SK-N-SH (cell line): ENCODE data around the gene PDIA6. TPM values are rescaled to one million over a fixed set of nuclear protein-coding genes. Genes with fewer than 3 reads are reported as not detected.

Experiments
- CTCF ChIA-PET: fragments of 300-600, 350-600 bp; formaldehyde crosslinking; extraction: SDS; loops from one replicate; lab custom pipeline; 2021; lab: Yijun Ruan, JAX
- POLR2A ChIA-PET: fragments of 350-600 bp; sonication (Branson Sonifier 250); formaldehyde crosslinking; extraction: SDS; loops from one replicate; lab custom pipeline; 2020; ENCODE audit warnings: antibody characterized with exemption, inconsistent platforms; lab: Yijun Ruan, JAX
- DNase-seq: peaks from one replicate; pipeline ENCODE4 v3.0.0; 2012
- H2AFZ ChIP-seq: fragments of 200-600 bp; sonication (generic); 2 replicates; pipeline ENCODE4 v1.8.1; 2016; ENCODE audit warnings: antibody characterized with exemption, mild to moderate bottlenecking, low read depth
- H3F3A ChIP-seq: fragments of 200-600 bp; sonication (generic); replicated peaks from 2 replicates; pipeline ENCODE3; 2016; ENCODE audit warnings: antibody characterized with exemption, mild to moderate bottlenecking; ENCODE audit not compliant: insufficient read depth
- H3K27ac ChIP-seq, 2 experiments: fragments of 200-500 bp in 1 of 2; fragments of 200-600 bp in 1 of 2; sonication (Bioruptor generic) in 1 of 2; sonication (generic), shearing (Covaris generic) in 1 of 2; 2 replicates each; pipeline versions ENCODE4 v1.5.1 to v1.6.1; 2014 to 2016; ENCODE audit warnings: low read depth in 2 of 2, inconsistent platforms in 1 of 2, low read length in 1 of 2, mild to moderate bottlenecking in 1 of 2, mixed read lengths in 1 of 2
- H3K27me3 ChIP-seq: fragments of 200-600 bp; sonication (generic), shearing (Covaris generic); 2 replicates; pipeline ENCODE4 v1.6.1; 2016; ENCODE audit warnings: mixed run types; ENCODE audit not compliant: insufficient read depth
- H3K36me3 ChIP-seq, 2 experiments: fragments of 200-500 bp in 1 of 2; fragments of 200-600 bp in 1 of 2; sonication (Bioruptor generic) in 1 of 2; sonication (generic) in 1 of 2; replicated peaks in 1 of 2; 2 replicates each; pipeline versions ENCODE3 to v1.5.1; 2014 to 2016; ENCODE audit warnings: low read length in 1 of 2, mild to moderate bottlenecking in 1 of 2; ENCODE audit not compliant: insufficient read depth in 2 of 2, control insufficient read depth in 1 of 2
- H3K4me1 ChIP-seq, 2 experiments: fragments of 200-500 bp in 1 of 2; fragments of 200-600 bp in 1 of 2; sonication (Bioruptor generic) in 1 of 2; sonication (generic), shearing (Covaris generic) in 1 of 2; 2 replicates each; pipeline versions ENCODE4 v1.5.1 to v1.6.1; 2014 to 2016; ENCODE audit warnings: low read depth in 1 of 2, low read length in 1 of 2, mixed run types in 1 of 2; ENCODE audit not compliant: insufficient read depth in 2 of 2, control insufficient read depth in 1 of 2
- H3K4me2 ChIP-seq: fragments of 200-600 bp; sonication (generic), shearing (Covaris generic); 2 replicates; pipeline ENCODE4 v1.6.1; 2017; ENCODE audit warnings: mixed run types
- H3K4me3 ChIP-seq, 2 experiments: fragments of 200-500 bp in 1 of 2; fragments of 200-600 bp in 1 of 2; sonication (Bioruptor generic) in 1 of 2; sonication (generic), shearing (Covaris generic) in 1 of 2; 2 replicates each; pipeline versions ENCODE4 v1.5.1 to v1.8.1; 2014 to 2016; ENCODE audit warnings: low read depth in 2 of 2, inconsistent platforms in 1 of 2, low read length in 1 of 2, mild to moderate bottlenecking in 1 of 2, mixed read lengths in 1 of 2, moderate library complexity in 1 of 2
- H3K79me2 ChIP-seq: fragments of 200-600 bp; sonication (generic); 2 replicates; pipeline ENCODE4 v1.8.1; 2017; ENCODE audit warnings: mild to moderate bottlenecking; ENCODE audit not compliant: insufficient read depth
- H3K9ac ChIP-seq: fragments of 200-600 bp; sonication (generic); 2 replicates; pipeline ENCODE4 v1.6.1; 2017; ENCODE audit warnings: mixed run types
- H3K9me2 ChIP-seq: fragments of 200-600 bp; sonication (generic); 2 replicates; pipeline ENCODE4 v1.6.1; 2017; ENCODE audit warnings: mixed run types
- H3K9me3 ChIP-seq: fragments of 200-600 bp; sonication (generic); 2 replicates; pipeline ENCODE4 v1.6.1; 2017; ENCODE audit warnings: mixed run types, mild to moderate bottlenecking, moderate library complexity
- H4K20me1 ChIP-seq: fragments of 200-600 bp; sonication (generic); 2 replicates; pipeline ENCODE4 v1.6.1; 2017; ENCODE audit warnings: mild to moderate bottlenecking, mixed run types; ENCODE audit not compliant: insufficient read depth
- CTCF ChIP-seq: fragments of 200-600 bp; sonication (generic); IDR thresholded peaks from 2 replicates; pipeline ENCODE4 v1.6.1; 2017; ENCODE audit warnings: antibody characterized with exemption, mild to moderate bottlenecking, moderate library complexity
- EP300 ChIP-seq, 2 experiments: IDR thresholded peaks; 2 replicates each; pipeline versions ENCODE4 v1.4.0 to v1.6.1; 2012; ENCODE audit warnings: borderline replicate concordance in 1 of 2, low read depth in 1 of 2, low read length in 1 of 2
- EZH2phosphoT487 ChIP-seq: fragments of 200-600 bp; sonication (generic); IDR thresholded peaks from 2 replicates; pipeline ENCODE4 v1.6.1; 2017; ENCODE audit warnings: low read depth, mixed run types, mild to moderate bottlenecking, antibody characterized with exemption, moderate library complexity, borderline replicate concordance
- FOSL2 ChIP-seq: IDR thresholded peaks from 2 replicates; pipeline ENCODE4 v1.4.0; 2012; ENCODE audit warnings: low read depth, mild to moderate bottlenecking, moderate library complexity, borderline replicate concordance
- GABPA ChIP-seq: IDR thresholded peaks from 2 replicates; pipeline ENCODE4 v1.4.0; 2012; ENCODE audit warnings: low read depth, mild to moderate bottlenecking
- JUND ChIP-seq: IDR thresholded peaks from 2 replicates; pipeline ENCODE4 v1.4.0; 2012
- MAX ChIP-seq: IDR thresholded peaks from 2 replicates; pipeline ENCODE4 v1.4.0; 2012; ENCODE audit warnings: low read depth
- MEF2A ChIP-seq: IDR thresholded peaks from 2 replicates; pipeline ENCODE4 v1.4.0; 2012; ENCODE audit warnings: low read depth, borderline replicate concordance
- MXI1 ChIP-seq: IDR thresholded peaks from 2 replicates; pipeline ENCODE4 v1.6.1; 2012; ENCODE audit warnings: mild to moderate bottlenecking, low read depth, low read length, improper control_type of control experiment
- NFIC ChIP-seq: IDR thresholded peaks from 2 replicates; pipeline ENCODE4 v1.4.0; 2012; ENCODE audit warnings: borderline replicate concordance
- NRF1 ChIP-seq: IDR thresholded peaks from 2 replicates; pipeline ENCODE4 v1.6.1; 2012; ENCODE audit warnings: low read depth, mild to moderate bottlenecking, low read length
- POLR2AphosphoS5 ChIP-seq: IDR thresholded peaks from 2 replicates; pipeline ENCODE4 v1.6.1; 2012; ENCODE audit warnings: low read depth, low read length
- RAD21 ChIP-seq: IDR thresholded peaks from 2 replicates; pipeline ENCODE4 v1.6.1; 2012; ENCODE audit warnings: mild to moderate bottlenecking, low read length
- SMC3 ChIP-seq: IDR thresholded peaks from 2 replicates; pipeline ENCODE4 v1.6.1; 2012; ENCODE audit warnings: low read depth, low read length, improper control_type of control experiment
- TCF12 ChIP-seq: IDR thresholded peaks from 2 replicates; pipeline ENCODE4 v1.4.0; 2012
- TEAD4 ChIP-seq: IDR thresholded peaks from 2 replicates; pipeline ENCODE4 v1.4.0; 2012; ENCODE audit warnings: mild to moderate bottlenecking, borderline replicate concordance; ENCODE audit not compliant: insufficient read depth
- YY1 ChIP-seq: IDR thresholded peaks from 2 replicates; pipeline ENCODE4 v1.4.0; 2012; ENCODE audit warnings: low read depth, mild to moderate bottlenecking
- WGBS: methylation state at CpG from one replicate; pipeline ENCODE4 v1.1.6; 2017; ENCODE audit warnings: low lambda C conversion rate; 5-methylcytosine and 5-hydroxymethylcytosine counted together
- polyA plus RNA-seq, 3 experiments: library from polyadenylated mRNA; depleted of rRNA; stranded (reverse); fragments of >200 nt; gene quantifications; 2 replicates each; pipeline ENCODE4 v1.2.3, GENCODE V29; 2012
- TF ChIP-seq, protein P1 (sequence below): fragments of 150-350 bp; IDR thresholded peaks from 2 replicates; pipeline ENCODE4 v1.6.1; 2017; ENCODE audit warnings: antibody characterized with exemption, low read length, low read depth, borderline replicate concordance
- TF ChIP-seq, protein P2 (sequence below): IDR thresholded peaks from 2 replicates; pipeline ENCODE4; 2012
- TF ChIP-seq, protein P3 (sequence below): IDR thresholded peaks from 2 replicates; pipeline ENCODE4 v1.6.1; 2012; ENCODE audit warnings: mild to moderate bottlenecking, low read depth, low read length, moderate library complexity
- TF ChIP-seq, protein P4 (sequence below): IDR thresholded peaks from 2 replicates; pipeline ENCODE4 v1.4.0; 2012; ENCODE audit warnings: low read depth, borderline replicate concordance

The PDIA6 gene, protein sequence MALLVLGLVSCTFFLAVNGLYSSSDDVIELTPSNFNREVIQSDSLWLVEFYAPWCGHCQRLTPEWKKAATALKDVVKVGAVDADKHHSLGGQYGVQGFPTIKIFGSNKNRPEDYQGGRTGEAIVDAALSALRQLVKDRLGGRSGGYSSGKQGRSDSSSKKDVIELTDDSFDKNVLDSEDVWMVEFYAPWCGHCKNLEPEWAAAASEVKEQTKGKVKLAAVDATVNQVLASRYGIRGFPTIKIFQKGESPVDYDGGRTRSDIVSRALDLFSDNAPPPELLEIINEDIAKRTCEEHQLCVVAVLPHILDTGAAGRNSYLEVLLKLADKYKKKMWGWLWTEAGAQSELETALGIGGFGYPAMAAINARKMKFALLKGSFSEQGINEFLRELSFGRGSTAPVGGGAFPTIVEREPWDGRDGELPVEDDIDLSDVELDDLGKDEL
- 308 and 325 TPM in 2 replicates for polyA plus RNA-seq (2012; rRNA removed)
- polyA plus RNA-seq (2012; cell fraction: cytosol; rRNA removed), result 403 and 455 TPM in 2 replicates
- 95.0 and 163 TPM in 2 replicates for polyA plus RNA-seq (2012; cell fraction: nucleus; rRNA removed)

- Histone ChIP-seq H3K4me3 (peak within 1 kb of the TSS; percentile 53 to 86), H4K20me1 (peaks cover 42% of the 10 kb centered on the region), H3K9me2 (no peaks in the 10 kb centered on the region), H3K27me3 (no peaks in the 10 kb centered on the region), H3K4me2 (peak within 1 kb of the TSS; percentile 87), H3K79me2 (peaks cover 48% of the 10 kb centered on the region), H3F3A (no peaks in the 10 kb centered on the region), H3K9me3 (no peaks in the 10 kb centered on the region), H3K4me1 (peaks cover 0 to 47% of the 10 kb centered on the region in 2 experiments; a peak in 2 of 4 replicates), H3K9ac (peak within 1 kb of the TSS; percentile 83), H3K27ac (peak within 1 kb of the TSS; percentile 68 to 93), H3K36me3 (peaks cover 7 to 15% of the 10 kb centered on the region in 2 experiments), H2AFZ (peak within 1 kb of the TSS; percentile 94)
- ChIA-PET CTCF (interaction anchor here (0.7 to 3.6 kb wide), 14 partner anchors 11 to 770 kb away, joined by 3 to 22 read pairs (median 4); partner anchors contain the start of gene ATP6V1C2), POLR2A (interaction anchor here (0.7 to 1.5 kb wide), 7 partner anchors 18 to 532 kb away, joined by 3 to 5 read pairs (median 3); partner anchors contain the start of gene ROCK2)
- WGBS, result under 1% methylated on average over 31 of the region's 98 CpGs
- DNase-seq, result peak; percentile 100
- TF ChIP-seq CTCF (no peak), TCF12 (no peak), MEF2A (no peak), NRF1 (peak; percentile 21; the same call in 1 of the 2 replicates), NFIC (no peak), RAD21 (no peak), JUND (no peak), EZH2phosphoT487 (no peak), FOSL2 (no peak), EP300 (IDR thresholded peaks at IDR 0.05; ENCODE audit: borderline replicate concordance in 1 of 2, low read depth in 1 of 2, low read length in 1 of 2) (peak in 1 of 2 experiments; percentile 32; a peak in 2 of 4 replicates), MXI1 (peak; percentile 60; the same call in 1 of the 2 replicates), YY1 (no peak), SMC3 (no peak), POLR2AphosphoS5 (no peak; the same call in none of the 2 replicates), GABPA (peak; percentile 78), TEAD4 (no peak), MAX (peak; percentile 56; the same call in 1 of the 2 replicates)
- TF ChIP-seq, protein P1, sequence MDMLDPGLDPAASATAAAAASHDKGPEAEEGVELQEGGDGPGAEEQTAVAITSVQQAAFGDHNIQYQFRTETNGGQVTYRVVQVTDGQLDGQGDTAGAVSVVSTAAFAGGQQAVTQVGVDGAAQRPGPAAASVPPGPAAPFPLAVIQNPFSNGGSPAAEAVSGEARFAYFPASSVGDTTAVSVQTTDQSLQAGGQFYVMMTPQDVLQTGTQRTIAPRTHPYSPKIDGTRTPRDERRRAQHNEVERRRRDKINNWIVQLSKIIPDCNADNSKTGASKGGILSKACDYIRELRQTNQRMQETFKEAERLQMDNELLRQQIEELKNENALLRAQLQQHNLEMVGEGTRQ, result no peak
- TF ChIP-seq, protein P2, sequence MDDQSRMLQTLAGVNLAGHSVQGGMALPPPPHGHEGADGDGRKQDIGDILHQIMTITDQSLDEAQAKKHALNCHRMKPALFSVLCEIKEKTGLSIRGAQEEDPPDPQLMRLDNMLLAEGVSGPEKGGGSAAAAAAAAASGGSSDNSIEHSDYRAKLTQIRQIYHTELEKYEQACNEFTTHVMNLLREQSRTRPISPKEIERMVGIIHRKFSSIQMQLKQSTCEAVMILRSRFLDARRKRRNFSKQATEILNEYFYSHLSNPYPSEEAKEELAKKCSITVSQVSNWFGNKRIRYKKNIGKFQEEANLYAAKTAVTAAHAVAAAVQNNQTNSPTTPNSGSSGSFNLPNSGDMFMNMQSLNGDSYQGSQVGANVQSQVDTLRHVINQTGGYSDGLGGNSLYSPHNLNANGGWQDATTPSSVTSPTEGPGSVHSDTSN, result peak; percentile 100
- TF ChIP-seq, protein P3, sequence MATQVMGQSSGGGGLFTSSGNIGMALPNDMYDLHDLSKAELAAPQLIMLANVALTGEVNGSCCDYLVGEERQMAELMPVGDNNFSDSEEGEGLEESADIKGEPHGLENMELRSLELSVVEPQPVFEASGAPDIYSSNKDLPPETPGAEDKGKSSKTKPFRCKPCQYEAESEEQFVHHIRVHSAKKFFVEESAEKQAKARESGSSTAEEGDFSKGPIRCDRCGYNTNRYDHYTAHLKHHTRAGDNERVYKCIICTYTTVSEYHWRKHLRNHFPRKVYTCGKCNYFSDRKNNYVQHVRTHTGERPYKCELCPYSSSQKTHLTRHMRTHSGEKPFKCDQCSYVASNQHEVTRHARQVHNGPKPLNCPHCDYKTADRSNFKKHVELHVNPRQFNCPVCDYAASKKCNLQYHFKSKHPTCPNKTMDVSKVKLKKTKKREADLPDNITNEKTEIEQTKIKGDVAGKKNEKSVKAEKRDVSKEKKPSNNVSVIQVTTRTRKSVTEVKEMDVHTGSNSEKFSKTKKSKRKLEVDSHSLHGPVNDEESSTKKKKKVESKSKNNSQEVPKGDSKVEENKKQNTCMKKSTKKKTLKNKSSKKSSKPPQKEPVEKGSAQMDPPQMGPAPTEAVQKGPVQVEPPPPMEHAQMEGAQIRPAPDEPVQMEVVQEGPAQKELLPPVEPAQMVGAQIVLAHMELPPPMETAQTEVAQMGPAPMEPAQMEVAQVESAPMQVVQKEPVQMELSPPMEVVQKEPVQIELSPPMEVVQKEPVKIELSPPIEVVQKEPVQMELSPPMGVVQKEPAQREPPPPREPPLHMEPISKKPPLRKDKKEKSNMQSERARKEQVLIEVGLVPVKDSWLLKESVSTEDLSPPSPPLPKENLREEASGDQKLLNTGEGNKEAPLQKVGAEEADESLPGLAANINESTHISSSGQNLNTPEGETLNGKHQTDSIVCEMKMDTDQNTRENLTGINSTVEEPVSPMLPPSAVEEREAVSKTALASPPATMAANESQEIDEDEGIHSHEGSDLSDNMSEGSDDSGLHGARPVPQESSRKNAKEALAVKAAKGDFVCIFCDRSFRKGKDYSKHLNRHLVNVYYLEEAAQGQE, result 0 out of 2 replicates have a peak, but pooled peaks have one; percentile 20
- TF ChIP-seq, protein P4, sequence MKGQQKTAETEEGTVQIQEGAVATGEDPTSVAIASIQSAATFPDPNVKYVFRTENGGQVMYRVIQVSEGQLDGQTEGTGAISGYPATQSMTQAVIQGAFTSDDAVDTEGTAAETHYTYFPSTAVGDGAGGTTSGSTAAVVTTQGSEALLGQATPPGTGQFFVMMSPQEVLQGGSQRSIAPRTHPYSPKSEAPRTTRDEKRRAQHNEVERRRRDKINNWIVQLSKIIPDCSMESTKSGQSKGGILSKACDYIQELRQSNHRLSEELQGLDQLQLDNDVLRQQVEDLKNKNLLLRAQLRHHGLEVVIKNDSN, result no peak
Measured at GRCh38 chr2:10812362-10813162, at the start of gene PDIA6. Gene PDIA6 (minus strand): TSS chr2:10812785. CDS start chr2:10812696, 89 bp downstream.
